H9 (cell line): ENCODE results near the gene MARK4. TPM values are rescaled to one million over a fixed set of nuclear protein-coding genes. Genes with fewer than 3 reads are reported as not detected.

Source experiments
- DNase-seq: peaks from one replicate; pipeline ENCODE4 v3.0.0-alpha.2; 2017
- H2AFZ ChIP-seq: one replicate; pipeline ENCODE4 v1.6.1; 2013; ENCODE audit warnings: mild to moderate bottlenecking, low read length, control low read depth, moderate library complexity
- H2AK5ac ChIP-seq: 2 replicates; pipeline ENCODE4 v1.6.1; 2013; ENCODE audit warnings: low read length, control low read depth, mixed read lengths; ENCODE audit not compliant: insufficient read length
- H2BK120ac ChIP-seq: one replicate; pipeline ENCODE4 v1.6.1; 2013; ENCODE audit warnings: low read depth, mild to moderate bottlenecking, low read length, control low read depth, inconsistent platforms; ENCODE audit not compliant: poor library complexity, severe bottlenecking
- H2BK12ac ChIP-seq: 2 replicates; pipeline ENCODE4 v1.6.1; 2013; ENCODE audit warnings: low read length, control low read depth, mixed read lengths, low read depth; ENCODE audit not compliant: insufficient read length
- H2BK15ac ChIP-seq: 2 replicates; pipeline ENCODE4 v1.6.1; 2013; ENCODE audit warnings: low read depth, low read length, control low read depth
- H2BK20ac ChIP-seq: one replicate; pipeline ENCODE4 v1.6.1; 2013; ENCODE audit warnings: low read depth, mild to moderate bottlenecking, low read length, control low read depth, inconsistent platforms; ENCODE audit not compliant: poor library complexity, severe bottlenecking
- H2BK5ac ChIP-seq: 2 replicates; pipeline ENCODE4 v1.6.1; 2013; ENCODE audit warnings: low read length, control low read depth, mixed read lengths; ENCODE audit not compliant: insufficient read length
- H3K14ac ChIP-seq: 2 replicates; pipeline ENCODE4 v1.6.1; 2013; ENCODE audit warnings: low read length, control low read depth; ENCODE audit not compliant: insufficient read depth
- H3K18ac ChIP-seq: 2 replicates; pipeline ENCODE4 v1.6.1; 2013; ENCODE audit warnings: low read depth, mild to moderate bottlenecking, mixed read lengths, low read length, control low read depth; ENCODE audit not compliant: insufficient read length
- H3K23ac ChIP-seq: 2 replicates; pipeline ENCODE4 v1.6.1; 2013; ENCODE audit warnings: low read length, control low read depth, mixed read lengths, low read depth; ENCODE audit not compliant: insufficient read length
- H3K23me2 ChIP-seq: 2 replicates; pipeline ENCODE4 v1.6.1; 2013; ENCODE audit warnings: low read depth, mild to moderate bottlenecking, mixed read lengths, low read length, control low read depth; ENCODE audit not compliant: insufficient read length, poor library complexity, severe bottlenecking
- H3K27ac ChIP-seq: 2 replicates; pipeline ENCODE4 v1.5.1; 2013; ENCODE audit warnings: low read length, control low read depth, mixed read lengths, low read depth; ENCODE audit not compliant: insufficient read length
- H3K27me3 ChIP-seq: 2 replicates; pipeline ENCODE4 v1.6.1; 2013; ENCODE audit warnings: low read length, control low read depth, inconsistent platforms; ENCODE audit not compliant: insufficient read depth
- H3K4ac ChIP-seq: 2 replicates; pipeline ENCODE4 v1.6.1; 2013; ENCODE audit warnings: low read depth, mild to moderate bottlenecking, control low read depth, inconsistent platforms, low read length, moderate library complexity
- H3K4me1 ChIP-seq: 2 replicates; pipeline ENCODE4 v1.6.1; 2013; ENCODE audit warnings: low read length, control low read depth, inconsistent platforms; ENCODE audit not compliant: insufficient read depth
- H3K4me2 ChIP-seq: 2 replicates; pipeline ENCODE4 v1.6.1; 2013; ENCODE audit warnings: low read length, control low read depth, mixed read lengths; ENCODE audit not compliant: insufficient read length, insufficient read depth
- H3K56ac ChIP-seq: 2 replicates; pipeline ENCODE4 v1.6.1; 2013; ENCODE audit warnings: low read depth, mild to moderate bottlenecking, mixed read lengths, low read length, control low read depth; ENCODE audit not compliant: insufficient read length
- H3K79me1 ChIP-seq: 2 replicates; pipeline ENCODE4 v1.6.1; 2013; ENCODE audit warnings: low read depth, mild to moderate bottlenecking, moderate library complexity, low read length, control low read depth, inconsistent platforms; ENCODE audit not compliant: insufficient read depth, poor library complexity, severe bottlenecking
- H3K79me2 ChIP-seq: 2 replicates; pipeline ENCODE4 v1.6.1; 2013; ENCODE audit warnings: low read length, control low read depth, inconsistent platforms; ENCODE audit not compliant: insufficient read depth
- H3K9ac ChIP-seq: 2 replicates; pipeline ENCODE4 v1.6.1; 2013; ENCODE audit warnings: low read length, control low read depth, mixed read lengths; ENCODE audit not compliant: insufficient read length; ENCODE audit errors: extremely low read depth
- H3K9me3 ChIP-seq: one replicate; pipeline ENCODE4 v1.6.1; 2013; ENCODE audit warnings: low read depth, low read length, inconsistent platforms; ENCODE audit not compliant: control insufficient read depth
- H3T11ph ChIP-seq: one replicate; pipeline ENCODE4 v1.6.1; 2013; ENCODE audit warnings: mild to moderate bottlenecking, low read length, control low read depth, inconsistent platforms
- H4K20me1 ChIP-seq: one replicate; pipeline ENCODE4 v1.6.1; 2013; ENCODE audit not compliant: control insufficient read depth, insufficient read length, insufficient read depth
- H4K5ac ChIP-seq: 2 replicates; pipeline ENCODE4 v1.6.1; 2013; ENCODE audit warnings: low read depth, mild to moderate bottlenecking, mixed read lengths, low read length, control low read depth; ENCODE audit not compliant: insufficient read length
- H4K8ac ChIP-seq: replicated peaks from 2 replicates; pipeline ENCODE4 v1.6.1; 2013; ENCODE audit warnings: low read length, control low read depth, mixed read lengths, low read depth; ENCODE audit not compliant: insufficient read length
- H4K91ac ChIP-seq: 2 replicates; pipeline ENCODE4 v1.6.1; 2013; ENCODE audit warnings: low read depth, mild to moderate bottlenecking, moderate library complexity, mixed read lengths, low read length, control low read depth; ENCODE audit not compliant: insufficient read length
- H3K27ac Mint-ChIP-seq, 3 experiments: 2 replicates in 2 of 3; 3 replicates in 1 of 3; pipeline ENCODE4 v1.8.0; 2020 to 2021; ENCODE audit warnings: mixed read lengths in 3 of 3, mild to moderate bottlenecking in 1 of 3, moderate library complexity in 1 of 3
- H3K27me3 Mint-ChIP-seq: 2 replicates; pipeline ENCODE4 v1.8.0; 2021; ENCODE audit warnings: low read depth, mild to moderate bottlenecking, moderate library complexity, mixed read lengths
- H3K36me3 Mint-ChIP-seq, 3 experiments: 2 replicates in 2 of 3; 3 replicates in 1 of 3; pipeline ENCODE4 v1.8.0; 2020 to 2021; ENCODE audit warnings: low read depth in 3 of 3, mixed read lengths in 3 of 3; ENCODE audit not compliant: insufficient read depth in 1 of 3
- H3K4me1 Mint-ChIP-seq, 2 experiments: 2 replicates each; pipeline ENCODE4 v1.8.0; 2020; ENCODE audit warnings: mixed read lengths in 2 of 2
- H3K4me3 Mint-ChIP-seq, 2 experiments: 2 replicates in 1 of 2; 3 replicates in 1 of 2; pipeline ENCODE4 v1.8.0; 2020 to 2021; ENCODE audit warnings: mild to moderate bottlenecking in 2 of 2, mixed read lengths in 2 of 2, moderate library complexity in 1 of 2
- H3K9me3 Mint-ChIP-seq, 2 experiments: 2 replicates in 1 of 2; 3 replicates in 1 of 2; pipeline ENCODE4 v1.8.0; 2020; ENCODE audit warnings: mild to moderate bottlenecking in 2 of 2, mixed read lengths in 2 of 2, moderate library complexity in 1 of 2
- WGBS: extraction: QIAGEN DNeasy Blood & Tissue Kit; methylation state at CpG from one replicate; pipeline ENCODE4 v1.1.7; 2013; ENCODE audit warnings: missing lambda C conversion rate, low lambda C conversion rate, mixed read lengths; ENCODE audit not compliant: insufficient read length; ENCODE audit errors: extremely low coverage; 5-methylcytosine and 5-hydroxymethylcytosine counted together
- total RNA-seq: library from RNA; stranded (reverse); gene quantifications from 2 replicates; pipeline ENCODE4 v1.2.1, GENCODE V29; 2021
- TF ChIP-seq, protein P1 (sequence below): fragments of 200-600 bp; sonication (generic); conservative IDR thresholded peaks from 3 replicates; pipeline ENCODE4 v1.8.0; 2021; ENCODE audit warnings: antibody characterized with exemption, mild to moderate bottlenecking

Gene MARK4
- total RNA-seq, 1 experiment from 2014 or later, result 44.7 TPM

DNA sequence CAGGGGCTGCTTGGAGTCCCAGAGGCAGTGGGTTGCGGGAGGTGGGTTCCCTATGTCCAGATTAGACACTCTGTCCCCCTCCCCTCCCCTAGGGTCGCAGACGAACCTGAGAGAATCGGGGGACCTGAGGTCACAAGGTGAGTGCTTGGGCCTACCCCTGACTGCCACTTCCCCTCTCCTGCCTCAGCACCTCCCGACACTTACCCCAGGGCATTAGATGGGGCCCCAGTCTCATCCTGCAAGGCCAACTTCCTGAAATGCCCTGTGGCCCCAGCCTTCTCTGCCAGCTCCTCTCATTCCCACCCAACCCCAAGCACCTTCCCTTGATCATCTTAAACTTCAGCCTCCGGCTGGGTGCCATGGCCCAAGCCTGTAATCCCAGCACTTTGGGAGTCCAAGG is 48.6 kb downstream of the MARK4 start:
- Mint-ChIP-seq H3K27ac (0 out of 7 replicates have a peak overlapping the region, but pooled peaks of 1 of the 3 experiments have one; percentile 39), H3K4me3 (no peak overlapping the region)
- no peak overlapping the region for H2BK5ac ChIP-seq

More for the DNA sequence above, 48.6 kb downstream of the MARK4 start:
- H2BK12ac ChIP-seq, result no peak overlapping the region
- H4K5ac ChIP-seq, result no peak overlapping the region
- no peak overlapping the region for H3K23ac ChIP-seq
- no peaks in the 10 kb centered on the region for H4K20me1 ChIP-seq
- no peak overlapping the region for H4K91ac ChIP-seq
- no peaks in the 10 kb centered on the region for H3K9me3 ChIP-seq
- peaks cover 0 to 4% of the 10 kb centered on the region in 2 experiments; a peak in 2 of 4 replicates for H3K4me1 Mint-ChIP-seq
- no peaks in the 10 kb centered on the region for H3K4me1 ChIP-seq
- no peak overlapping the region for H3K56ac ChIP-seq
- H2AFZ ChIP-seq, result no peak overlapping the region
- no peaks in the 10 kb centered on the region for H3K79me2 ChIP-seq
- H2AK5ac ChIP-seq, result no peak overlapping the region
- no CpG with 5 or more reads among the region's 6 CpGs for WGBS
- H3K14ac ChIP-seq, result no peak overlapping the region
- H3K9me3 Mint-ChIP-seq, result peaks cover 3 to 6% of the 10 kb centered on the region in 2 experiments; a peak in 2 of 5 replicates
- no peak overlapping the region for H2BK20ac ChIP-seq
- no peak overlapping the region for H3K4me2 ChIP-seq
- H2BK120ac ChIP-seq, result no peak overlapping the region
- no peak overlapping the region for H3K9ac ChIP-seq
- H3K18ac ChIP-seq, result no peak overlapping the region
- no peak overlapping the region for H3K27ac ChIP-seq
- TF ChIP-seq, protein P1, sequence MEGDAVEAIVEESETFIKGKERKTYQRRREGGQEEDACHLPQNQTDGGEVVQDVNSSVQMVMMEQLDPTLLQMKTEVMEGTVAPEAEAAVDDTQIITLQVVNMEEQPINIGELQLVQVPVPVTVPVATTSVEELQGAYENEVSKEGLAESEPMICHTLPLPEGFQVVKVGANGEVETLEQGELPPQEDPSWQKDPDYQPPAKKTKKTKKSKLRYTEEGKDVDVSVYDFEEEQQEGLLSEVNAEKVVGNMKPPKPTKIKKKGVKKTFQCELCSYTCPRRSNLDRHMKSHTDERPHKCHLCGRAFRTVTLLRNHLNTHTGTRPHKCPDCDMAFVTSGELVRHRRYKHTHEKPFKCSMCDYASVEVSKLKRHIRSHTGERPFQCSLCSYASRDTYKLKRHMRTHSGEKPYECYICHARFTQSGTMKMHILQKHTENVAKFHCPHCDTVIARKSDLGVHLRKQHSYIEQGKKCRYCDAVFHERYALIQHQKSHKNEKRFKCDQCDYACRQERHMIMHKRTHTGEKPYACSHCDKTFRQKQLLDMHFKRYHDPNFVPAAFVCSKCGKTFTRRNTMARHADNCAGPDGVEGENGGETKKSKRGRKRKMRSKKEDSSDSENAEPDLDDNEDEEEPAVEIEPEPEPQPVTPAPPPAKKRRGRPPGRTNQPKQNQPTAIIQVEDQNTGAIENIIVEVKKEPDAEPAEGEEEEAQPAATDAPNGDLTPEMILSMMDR, result no peak
- peaks cover 13% of the 10 kb centered on the region for H3K27me3 Mint-ChIP-seq
- H3K36me3 Mint-ChIP-seq, result peaks cover 23 to 45% (median 26%) of the 10 kb centered on the region in 3 experiments; a peak in 6 of 7 replicates
- H4K8ac ChIP-seq, result no peak overlapping the region
- no peak overlapping the region for H2BK15ac ChIP-seq
- no peak overlapping the region for H3K4ac ChIP-seq
- H3K79me1 ChIP-seq, result no peaks in the 10 kb centered on the region
- no peaks in the 10 kb centered on the region for H3K23me2 ChIP-seq
- H3T11ph ChIP-seq, result no peak overlapping the region
- H3K27me3 ChIP-seq, result no peaks in the 10 kb centered on the region; the same call in 1 of the 2 replicates
- no peak for DNase-seq
